ENCODE data around the gene TANC1.

- TF ChIP-seq EZH2 (IDR thresholded peaks at IDR 0.05; ENCODE audit: insufficient read depth, poor library complexity, severe bottlenecking) = no peak
- TF ChIP-seq EZH2phosphoT487 (IDR thresholded peaks at IDR 0.05; ENCODE audit: insufficient read depth, low read depth) = no peak
Observed at GRCh38 chr2:159194241-159194640, 225.8 kb downstream of the TANC1 start.

All from GM23248 (cell line).